Daoy (cell line): Measurements from ENCODE around the gene STEAP4. TPM values are rescaled to one million over a fixed set of nuclear protein-coding genes. Genes with fewer than 3 reads are reported as not detected.
"Not testable (repeated sequence)": the region's sequence is repeated elsewhere in the genome, so short reads cannot be mapped to it uniquely, and the experiment has no call there.

ENCODE experiments used
- DNase-seq: peaks from one replicate; pipeline ENCODE4 v3.0.0-alpha.2; 2015; ENCODE audit warnings: low read depth
- total RNA-seq: library from RNA; depleted of rRNA; stranded (reverse); fragments of >200 nt; shearing (Covaris generic); gene quantifications from 2 replicates; pipeline ENCODE4 v1.2.3, GENCODE V29; 2014

The STEAP4 gene
- total RNA-seq, 1 experiment from 2014 or later = not detected

DNA sequence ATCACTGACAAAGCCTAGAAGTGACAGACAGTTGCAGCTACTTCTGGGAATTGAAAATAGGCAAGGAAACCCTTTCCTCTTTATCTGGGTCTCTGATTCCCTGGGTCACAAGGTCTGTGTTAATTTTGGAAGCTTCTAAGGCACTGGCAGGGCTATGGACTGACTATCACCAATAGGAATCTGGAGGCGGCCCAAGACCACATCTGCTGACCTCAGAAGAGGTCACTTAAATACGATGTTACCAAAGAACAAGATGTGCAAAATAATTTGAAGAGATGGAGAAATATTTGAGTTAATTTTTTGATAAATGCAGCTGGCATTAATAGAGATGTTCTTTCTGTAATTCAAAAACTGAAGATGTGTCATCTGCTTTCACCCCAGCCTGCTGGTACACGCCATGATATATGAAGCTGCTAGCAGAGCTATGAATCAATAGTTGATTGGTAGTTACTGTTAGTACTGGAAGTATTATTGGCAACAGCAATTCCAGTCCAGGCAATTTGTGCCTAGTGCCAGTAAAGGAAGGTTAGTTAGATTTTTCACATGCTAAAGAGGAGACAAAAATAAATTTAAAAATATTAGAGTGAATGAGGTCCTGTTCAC lies 5.5 kb upstream of the STEAP4 start:
- DNase-seq = no peak

DNA sequence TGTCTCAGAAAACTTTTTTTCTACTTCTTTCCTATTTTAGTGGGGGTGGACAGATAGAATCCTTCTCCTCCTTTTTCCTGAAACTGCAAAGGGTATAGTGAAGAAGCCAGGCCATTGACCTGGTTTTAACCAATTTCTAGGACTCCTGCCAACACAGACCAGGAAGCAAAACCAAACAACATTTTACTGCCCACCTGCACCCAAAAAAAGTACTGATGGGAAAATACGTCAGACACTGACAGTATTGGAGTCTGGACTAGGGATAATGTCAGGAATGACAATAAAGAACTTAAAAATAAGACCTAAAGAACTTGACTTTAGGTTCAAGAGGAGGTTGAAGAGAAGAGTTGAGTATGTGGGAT lies 5.0 kb upstream of the STEAP4 start:
- no peak for DNase-seq

DNA sequence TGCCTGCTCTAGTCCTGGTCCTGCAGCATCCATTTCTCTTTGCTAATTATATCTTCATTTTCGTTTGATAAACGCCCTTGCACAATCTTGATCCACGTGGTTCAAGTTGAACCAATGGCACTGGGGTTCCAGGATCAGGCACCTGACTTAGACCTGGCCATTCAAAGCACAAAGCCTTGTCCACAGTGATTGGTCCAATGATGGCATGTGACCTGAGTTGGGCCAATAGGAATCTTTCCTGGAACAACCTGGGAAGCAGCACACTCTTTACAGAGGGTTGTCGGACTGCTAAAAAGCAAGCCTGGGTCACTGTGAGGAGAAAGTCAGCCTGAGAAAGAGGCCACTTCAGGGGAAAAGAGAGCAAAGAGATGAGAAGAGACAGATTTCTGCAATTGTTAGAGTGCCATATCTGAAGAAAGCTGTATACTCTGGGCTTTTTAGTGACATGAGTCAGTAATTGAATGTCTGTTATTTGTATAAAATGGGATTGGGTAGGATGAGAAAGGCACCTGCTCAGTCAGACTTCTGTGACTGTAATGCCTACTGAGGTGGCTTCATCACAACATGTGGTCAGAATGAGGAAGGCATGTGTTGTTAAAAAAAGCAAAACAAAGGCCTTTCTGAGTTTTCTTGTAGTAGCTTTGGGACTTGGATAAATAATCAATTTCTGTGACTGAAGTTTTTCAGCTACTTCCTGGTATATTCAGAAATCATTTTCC lies 4.4 kb upstream of the STEAP4 start:
- no peak for DNase-seq

DNA sequence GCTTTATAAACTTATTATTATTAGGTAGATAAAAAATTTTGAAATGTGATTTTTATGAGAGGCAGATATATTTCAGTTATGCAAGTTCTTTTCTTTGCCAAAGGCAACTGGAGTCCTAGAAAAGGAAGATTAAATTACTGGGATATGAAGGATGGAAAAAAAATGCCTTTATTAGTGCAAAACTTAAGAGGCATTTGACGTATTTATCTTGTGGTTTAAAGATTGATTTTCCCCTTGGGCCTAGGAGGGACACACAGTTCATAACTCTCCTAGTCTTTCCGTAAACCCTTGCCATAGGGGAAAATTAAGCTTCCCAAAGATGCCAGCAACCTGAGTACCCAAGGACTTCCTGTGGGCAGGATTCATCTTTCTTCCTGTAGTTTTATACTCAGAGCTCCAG lies 3.1 kb upstream of the STEAP4 start:
- DNase-seq = no peak

DNA sequence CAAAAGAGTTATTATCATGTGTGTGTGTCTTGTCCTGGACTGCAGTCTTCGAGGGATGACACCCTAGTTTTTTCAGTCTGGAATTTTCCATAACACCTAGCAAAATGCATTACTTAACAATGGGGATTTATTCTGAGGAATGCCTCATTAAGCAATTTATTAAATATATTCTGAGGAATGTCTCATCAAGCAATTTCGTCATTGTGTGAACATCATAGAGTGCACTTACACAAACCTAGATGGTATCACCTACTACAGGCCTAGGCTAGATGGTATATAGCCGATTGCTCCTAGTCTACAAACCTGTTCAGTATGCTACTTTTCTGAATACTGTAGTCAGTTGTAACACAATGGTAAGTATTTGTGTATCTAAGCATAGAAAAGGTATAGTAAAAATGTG lies 1.1 kb upstream of the STEAP4 start:
- no peak for DNase-seq

DNA sequence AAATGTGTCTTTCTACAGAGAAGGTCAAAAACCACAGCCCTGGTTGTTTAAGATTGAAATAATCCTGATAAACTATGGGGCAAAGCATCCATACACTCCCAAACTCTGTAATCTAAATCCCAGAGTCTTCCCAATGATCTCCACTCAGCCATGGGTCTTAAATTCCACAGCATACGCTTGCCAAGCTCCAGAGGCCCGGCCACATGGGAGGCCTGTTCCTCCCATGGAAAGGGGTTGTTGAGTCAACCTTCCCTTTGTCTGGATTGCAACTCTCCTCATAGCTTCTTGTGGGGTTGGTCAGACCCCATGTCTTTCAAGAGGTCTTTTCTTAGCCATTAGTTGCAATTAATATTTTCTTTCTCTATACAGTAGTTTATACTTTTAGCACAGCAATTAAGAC lies 718 bp upstream of the STEAP4 start:
- no peak for DNase-seq

DNA sequence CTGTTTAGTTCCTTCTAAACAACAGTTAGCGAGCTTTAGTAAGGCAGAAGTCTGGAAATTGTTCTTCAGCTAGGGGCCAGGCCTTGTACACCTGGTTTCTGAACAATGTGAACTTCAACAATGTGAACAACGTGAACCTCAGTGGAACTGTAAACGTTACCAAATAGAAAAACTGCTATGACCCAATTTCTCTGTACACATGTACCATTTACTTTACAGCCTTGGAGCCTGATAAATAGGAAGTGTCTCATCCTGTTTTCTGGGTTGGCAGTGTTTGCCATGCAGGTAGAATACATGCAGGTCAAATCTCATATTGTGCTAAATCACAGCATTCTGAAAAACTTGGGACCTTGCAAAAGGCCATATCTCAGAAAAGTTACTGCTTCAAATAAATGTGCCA lies 1.6 kb downstream of the STEAP4 start:
- no peak for DNase-seq

DNA sequence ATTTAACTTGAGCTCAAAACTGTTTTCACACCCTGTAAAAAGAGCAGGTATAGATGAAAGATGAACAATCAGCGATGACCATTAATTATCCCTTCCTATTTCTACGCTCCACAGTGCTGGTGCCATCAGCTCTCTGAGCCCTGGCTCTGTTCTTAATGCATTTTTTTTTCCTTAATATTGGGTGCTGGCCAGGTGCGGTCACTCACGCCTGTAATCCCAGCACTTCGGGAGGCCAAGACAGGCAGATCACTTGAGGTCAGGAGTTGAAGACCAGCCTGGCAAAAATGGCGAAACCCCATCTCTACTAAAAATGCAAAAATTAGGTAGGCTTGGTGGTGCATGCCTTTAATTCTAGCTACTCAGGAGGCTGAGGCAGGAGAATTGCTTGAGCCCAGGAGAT lies 4.2 kb downstream of the STEAP4 start:
- no peak for DNase-seq

DNA sequence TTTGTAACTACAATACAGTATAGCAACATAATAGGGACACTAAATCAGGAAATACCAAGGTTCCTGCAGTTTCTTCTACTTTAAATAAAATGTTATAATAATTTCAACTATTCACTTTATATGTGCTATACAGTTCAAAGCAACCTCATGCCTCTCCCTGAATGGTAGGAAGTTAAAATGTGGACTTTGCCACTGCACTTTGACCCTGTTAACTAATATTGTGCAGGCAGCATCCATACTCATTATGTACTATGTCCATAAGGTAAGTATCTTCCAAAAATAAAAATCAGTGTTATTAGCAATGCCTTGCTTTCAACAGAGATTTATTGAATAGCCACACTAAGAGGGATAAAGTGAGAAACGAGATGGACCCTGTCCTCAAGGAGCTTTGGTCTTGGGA lies 4.8 kb downstream of the STEAP4 start:
- DNase-seq = no peak

DNA sequence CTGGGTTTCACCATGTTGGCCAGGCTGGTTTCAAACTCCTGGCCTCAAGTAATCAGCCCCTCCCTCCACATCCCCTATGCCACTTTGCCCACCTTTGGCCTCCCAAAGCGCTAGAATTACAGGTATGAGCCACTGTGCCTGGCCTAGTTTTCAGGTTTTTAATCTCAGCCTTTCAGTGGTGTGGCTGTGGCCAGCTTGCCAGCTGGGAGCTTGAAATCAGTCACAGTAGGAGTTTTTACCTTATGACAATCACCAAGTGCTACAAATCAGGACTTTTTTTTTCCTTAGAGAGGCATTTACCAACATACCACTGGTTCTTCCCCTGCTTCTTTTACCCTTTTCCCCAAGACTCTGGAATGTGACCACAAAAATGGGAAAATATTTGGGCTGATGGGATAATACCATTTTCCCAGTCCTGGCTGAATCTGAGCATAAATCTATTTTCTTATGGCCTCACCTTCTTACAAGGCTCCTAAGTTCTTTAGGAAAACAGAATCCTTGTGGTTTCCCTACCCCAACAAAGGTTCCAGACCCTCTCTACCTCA lies 6.2 kb downstream of the STEAP4 start:
- no peak for DNase-seq

DNA sequence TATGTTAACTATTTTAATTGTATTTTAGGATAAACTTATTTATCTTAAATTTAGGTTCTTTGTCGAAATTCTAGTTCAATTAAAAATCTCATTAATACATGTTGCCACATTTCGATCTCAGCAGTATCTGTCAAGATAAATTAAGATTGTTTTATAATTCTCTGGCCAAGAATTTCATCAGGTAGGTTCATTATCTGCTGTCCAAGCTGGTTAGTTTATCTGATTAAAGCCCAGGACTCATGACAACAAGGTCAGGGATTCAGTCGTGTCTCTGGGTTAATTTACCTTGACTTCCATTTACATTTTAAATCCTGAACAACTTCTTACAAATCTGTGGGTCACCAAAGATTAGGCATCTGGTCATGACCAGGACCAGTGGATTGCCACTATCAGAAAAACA lies 7.6 kb downstream of the STEAP4 start:
- no peak for DNase-seq

DNA sequence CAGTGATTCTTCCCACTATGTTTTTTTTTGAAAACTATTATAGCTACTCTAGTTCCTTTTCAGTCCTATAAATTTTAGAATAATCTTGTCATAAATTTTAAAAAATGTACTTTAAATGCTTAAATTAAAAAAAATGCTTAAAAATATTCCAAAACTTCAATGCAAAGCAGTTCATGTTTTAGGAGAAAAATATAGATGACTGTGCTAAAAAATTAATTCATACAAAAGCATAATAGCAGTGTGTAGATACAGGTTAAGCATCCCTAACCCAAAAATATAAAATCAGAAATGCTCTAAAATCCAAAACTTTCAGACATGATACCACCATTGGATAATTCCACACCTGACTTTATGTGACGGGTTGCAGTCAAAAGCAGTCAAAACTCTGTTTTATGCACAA lies 12.8 kb downstream of the STEAP4 start:
- no peak for DNase-seq

DNA sequence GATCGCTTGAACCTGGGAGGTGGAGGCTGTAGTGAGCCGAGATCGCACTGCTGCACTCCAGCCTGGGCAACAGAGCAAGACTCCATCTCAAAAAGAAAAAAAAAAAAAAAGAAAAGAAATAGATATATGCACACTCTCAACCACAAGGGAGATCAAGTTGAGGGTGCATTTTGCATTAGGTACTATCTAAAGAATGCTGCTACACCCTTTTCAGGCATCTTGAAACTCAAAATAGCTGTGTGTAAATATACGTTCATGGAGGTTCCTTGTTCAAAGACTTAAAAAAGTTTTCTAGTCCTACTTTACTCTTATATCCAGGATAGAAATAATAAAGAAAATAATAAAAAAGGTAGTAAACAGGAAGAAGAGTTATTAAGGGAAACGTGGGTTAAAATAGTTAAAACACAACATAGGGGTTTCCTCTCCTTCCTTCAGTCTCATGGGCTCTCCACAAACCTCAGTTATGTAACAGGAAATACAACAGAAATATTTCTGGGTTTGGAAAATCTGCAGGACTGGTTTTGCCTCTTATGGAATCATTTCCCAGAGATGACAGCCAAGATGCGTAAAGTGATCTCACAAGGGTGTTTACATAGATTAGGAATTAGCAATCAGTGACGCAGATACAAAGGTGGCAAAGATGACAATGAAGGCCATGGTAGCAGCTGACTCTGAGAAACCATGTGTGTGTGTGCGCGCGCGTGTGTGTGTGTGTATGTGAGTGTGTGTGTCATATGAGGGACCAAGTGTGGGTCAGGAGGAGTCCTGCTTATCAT lies 15.1 kb downstream of the STEAP4 start:
- DNase-seq = peak; percentile 6

DNA sequence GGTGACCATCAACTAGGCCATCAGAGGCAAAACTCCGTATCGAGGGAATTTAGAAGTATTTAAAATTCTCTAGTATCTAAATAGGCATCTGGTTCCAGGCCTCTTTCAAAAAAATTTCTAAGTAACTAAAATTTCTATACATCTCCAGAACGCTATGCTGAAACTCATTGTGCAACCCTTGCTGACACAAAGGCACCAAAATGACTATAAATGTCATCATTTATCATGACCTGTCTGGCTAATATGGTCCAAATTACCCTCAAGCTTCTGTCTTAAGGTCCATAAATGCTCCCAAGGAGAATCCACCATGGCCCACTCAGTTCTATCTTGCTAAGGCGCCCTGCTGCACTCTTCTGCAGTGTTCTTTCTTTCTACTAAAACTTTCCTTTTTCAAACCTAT lies 16.2 kb downstream of the STEAP4 start:
- no peak for DNase-seq

DNA sequence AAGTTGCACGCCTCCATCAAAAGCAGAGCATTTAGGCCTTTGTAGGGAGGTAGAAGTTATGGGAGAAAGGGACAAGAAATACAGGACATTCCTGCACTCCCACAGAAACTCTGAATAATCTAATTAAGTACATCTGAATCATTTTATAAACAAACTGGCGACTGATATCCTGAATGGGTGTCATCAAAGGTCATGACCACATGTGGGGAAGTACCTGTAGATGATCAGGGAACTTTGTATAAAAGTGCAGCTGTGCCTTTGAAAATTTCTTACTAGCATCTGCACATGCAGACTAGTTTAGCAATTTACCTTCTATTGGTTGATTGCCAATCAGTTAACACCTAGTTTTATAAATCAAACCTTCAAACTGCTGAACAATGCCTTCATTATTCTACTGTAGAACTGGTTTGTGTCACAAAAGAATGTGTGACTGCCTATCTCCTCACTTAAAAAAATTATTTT lies 17.1 kb downstream of the STEAP4 start:
- peak; percentile 46 for DNase-seq

DNA sequence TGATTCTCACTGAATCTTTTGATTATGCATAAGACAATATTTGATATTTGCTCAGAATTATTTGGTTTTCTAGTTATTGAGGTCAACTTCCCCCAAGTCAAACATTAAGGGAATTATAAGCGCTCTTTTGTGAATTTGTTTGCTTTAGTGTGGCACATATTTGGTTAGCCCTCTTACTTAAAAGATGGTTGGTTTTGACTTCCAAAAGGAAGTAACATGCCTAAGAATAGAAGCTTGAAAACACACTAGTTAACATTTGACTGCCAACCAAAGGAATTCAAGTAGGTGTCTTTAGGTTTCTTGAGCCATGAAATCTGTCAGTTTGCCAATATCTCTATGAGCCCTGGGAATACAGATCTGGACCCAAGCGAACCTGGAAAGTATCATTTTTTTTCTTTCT lies 24.9 kb downstream of the STEAP4 start:
- DNase-seq = no peak

DNA sequence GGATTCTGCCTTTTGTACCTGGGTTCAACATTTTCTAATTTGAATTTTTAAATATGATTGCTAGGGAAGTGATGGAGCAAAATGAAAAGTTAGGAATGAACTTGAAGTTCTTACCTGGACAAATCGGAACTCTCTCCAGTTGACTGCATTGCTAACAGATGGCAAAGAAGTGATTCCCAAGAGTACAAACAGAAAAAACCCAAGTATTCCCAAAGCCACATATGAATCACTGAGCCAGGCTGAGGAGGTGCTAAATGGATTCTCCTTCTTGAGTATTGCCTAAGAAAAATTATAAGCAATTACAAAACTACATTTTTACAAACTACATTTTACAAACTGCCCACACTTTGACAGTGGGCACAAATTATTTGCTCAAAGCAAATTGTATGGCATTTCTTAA lies 25.9 kb downstream of the STEAP4 start:
- no peak for DNase-seq

DNA sequence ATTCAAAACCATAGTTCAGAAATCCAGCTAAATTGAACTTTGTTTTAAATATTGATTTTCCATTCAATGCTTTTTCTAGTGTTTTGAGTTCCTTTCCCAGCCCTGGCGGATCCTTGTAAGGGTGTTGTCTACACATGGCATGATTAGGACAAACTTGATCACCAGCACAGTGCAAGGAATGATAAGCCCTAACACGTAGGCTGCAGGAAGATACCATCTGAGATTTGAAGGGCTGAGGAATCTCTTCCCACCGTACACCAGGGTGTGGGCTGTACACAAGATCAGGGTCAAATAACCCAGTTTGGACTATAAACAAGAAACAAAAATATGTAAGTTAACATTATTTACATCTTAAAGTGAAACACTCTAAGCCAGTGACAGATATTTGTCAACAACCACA lies 27.4 kb downstream of the STEAP4 start:
- DNase-seq = no peak

DNA sequence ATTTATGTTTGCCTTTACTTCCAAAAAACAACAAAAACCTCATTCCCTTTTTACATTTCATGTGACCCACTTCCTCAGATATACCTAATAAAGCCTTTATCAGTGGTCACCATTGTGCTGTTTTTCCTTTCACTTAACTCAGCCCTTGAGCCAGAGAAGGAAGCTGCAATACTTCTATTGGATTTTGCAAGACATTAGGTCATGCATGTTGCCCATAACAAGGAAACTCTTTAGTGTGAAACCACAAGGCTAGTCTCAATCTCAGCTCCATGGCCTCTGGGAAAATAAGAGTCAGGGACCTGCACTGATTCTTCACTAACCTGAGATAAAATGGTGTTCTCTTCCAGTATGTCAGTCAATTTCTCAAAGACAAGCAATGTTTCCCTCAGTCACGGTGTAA lies 27.8 kb downstream of the STEAP4 start:
- DNase-seq = no peak

DNA sequence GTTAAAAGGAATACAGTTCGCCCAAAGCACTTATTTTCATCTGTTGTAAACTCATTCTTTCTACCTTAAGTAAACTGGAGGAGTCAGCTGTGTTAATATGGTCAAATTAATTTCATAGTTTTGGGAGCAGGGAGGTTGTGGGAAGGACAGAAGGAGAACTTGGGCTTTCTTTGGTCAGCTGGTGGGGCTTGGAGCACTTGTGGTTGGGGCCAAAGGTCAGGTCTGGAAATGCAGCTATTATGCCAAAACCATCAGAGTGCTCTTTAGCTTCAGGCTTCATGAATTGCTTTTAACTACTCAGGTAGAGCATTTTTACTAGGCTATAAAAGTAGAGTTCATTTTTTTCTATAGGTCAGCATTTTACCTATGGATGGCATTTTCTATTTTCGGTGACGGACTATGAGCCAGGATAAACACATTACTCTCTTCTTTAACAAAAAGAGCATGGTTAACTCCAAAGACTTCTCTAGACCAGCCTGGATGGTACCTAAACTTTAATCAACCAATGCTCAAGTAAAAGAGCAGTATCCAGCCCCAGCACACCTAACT lies 30.0 kb downstream of the STEAP4 start:
- DNase-seq = no peak

DNA sequence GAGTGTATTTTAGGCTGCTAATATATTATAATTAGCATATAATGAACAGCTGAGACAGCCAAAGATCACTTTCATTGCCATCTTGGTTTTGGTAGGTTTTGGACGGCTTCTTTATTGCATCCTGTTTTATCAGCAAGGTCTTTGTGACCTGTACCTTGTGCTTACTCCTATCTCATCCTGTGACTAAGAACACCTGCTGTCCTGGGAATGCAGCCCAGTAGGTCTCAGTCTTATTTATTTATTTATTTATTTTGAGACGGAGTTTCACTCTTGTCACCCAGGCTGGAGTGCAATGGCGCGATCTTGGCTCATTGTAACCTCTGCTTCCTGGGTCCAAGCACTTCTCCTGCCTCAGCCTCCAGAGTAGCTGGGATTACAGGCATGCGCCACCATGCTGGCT lies 31.8 kb downstream of the STEAP4 start:
- not testable (repeated sequence) for DNase-seq

DNA sequence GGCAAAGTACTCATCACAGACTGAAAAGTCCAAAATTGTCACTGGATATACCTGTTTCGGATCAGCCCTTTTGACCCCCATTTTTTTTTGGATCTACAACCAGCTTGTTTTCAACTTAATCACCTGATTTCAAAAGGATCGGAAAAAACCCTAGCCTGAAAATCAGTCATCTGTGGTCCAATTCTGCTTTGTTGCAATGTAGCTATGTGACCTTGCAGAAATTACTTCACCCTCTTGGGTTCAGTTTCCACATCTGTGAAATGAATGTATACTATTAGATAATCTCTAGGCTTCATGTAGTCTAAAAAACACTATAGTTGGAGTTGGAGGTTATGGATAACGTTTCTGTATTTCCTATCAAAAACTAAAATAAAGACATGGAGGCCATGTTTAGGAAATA lies 37.1 kb downstream of the STEAP4 start:
- DNase-seq = no peak

DNA sequence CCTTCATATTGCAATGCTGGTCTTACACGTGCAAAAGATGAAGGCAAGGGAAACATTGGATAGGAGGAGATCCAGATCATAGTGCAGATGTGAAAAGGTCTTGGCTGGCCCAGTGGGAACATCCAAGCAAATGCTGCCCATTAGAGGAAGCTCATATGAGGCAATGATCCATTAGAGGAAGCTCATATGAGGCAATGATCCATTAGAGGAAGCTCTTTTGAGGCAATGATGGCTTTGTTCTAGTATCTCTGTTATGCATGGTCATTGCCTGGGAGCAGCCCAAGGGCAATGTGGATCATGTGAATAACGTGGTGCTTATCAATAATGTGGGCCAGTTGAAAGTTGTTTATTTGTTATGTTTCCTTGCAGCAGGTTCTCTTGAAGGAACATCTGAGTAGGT lies 37.8 kb downstream of the STEAP4 start:
- no peak for DNase-seq
